ENCODE results near the gene LIPA.

- TF ChIP-seq EZH2 (IDR thresholded peaks at IDR 0.05; ENCODE audit: insufficient read depth, low read length) (no peak), CTCF (IDR thresholded peaks at IDR 0.05; ENCODE audit: insufficient read depth, low read depth, low read length) (no peak)
These were observed 30.2 kb upstream of the LIPA start for GRCh38 chr10:89281606-89282395.

Measured in astrocyte (in vitro differentiated cells and primary cell).